Thyroid gland (tissue), 4 donors: ENCODE results near the gene KRTAP4-3.

Experiments used
- POLR2A ChIP-seq, 2 donors: fragments of 450-650 bp; IDR thresholded peaks; one replicate each; pipeline ENCODE4 v1.6.1; 2017; ENCODE audit warnings: antibody characterized with exemption in 2 of 2, mild to moderate bottlenecking in 2 of 2, moderate library complexity in 1 of 2
- TF ChIP-seq, protein P1 (sequence below), 6 experiments: fragments of 200-600 bp in 3 of 6; fragments of 450-650 bp in 3 of 6; sonication (generic) in 3 of 6; IDR thresholded peaks; one replicate each; pipeline ENCODE4 v1.5.1; 2016 to 2019; ENCODE audit warnings: antibody characterized with exemption in 6 of 6, mild to moderate bottlenecking in 2 of 6, inconsistent platforms in 1 of 6, moderate library complexity in 1 of 6

DNA sequence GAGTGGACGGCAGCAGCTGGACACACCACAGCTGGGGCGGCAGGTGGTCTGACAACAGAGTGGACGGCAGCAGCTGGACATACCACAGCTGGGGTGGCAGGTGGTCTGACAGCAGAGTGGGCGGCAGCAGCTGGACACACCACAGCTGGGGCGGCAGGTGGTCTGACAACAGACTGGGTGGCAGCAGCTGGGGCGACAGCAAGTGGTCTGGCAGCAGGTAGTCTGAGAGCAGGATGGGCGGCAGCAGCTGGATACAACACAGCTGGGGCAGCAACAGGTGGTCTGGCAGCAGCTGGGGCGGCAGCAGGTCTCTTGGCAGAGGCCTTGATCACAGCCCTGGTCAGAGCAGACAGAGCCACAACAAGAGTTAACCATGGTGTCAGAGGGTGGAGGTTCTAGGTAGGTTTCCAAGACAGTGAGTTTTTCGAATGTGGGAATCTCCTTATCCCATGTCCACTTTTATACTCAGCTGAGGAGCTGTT is 16.5 kb upstream of the KRTAP4-3 start, which contains the start of gene KRTAP4-1:
- TF ChIP-seq, protein P1, sequence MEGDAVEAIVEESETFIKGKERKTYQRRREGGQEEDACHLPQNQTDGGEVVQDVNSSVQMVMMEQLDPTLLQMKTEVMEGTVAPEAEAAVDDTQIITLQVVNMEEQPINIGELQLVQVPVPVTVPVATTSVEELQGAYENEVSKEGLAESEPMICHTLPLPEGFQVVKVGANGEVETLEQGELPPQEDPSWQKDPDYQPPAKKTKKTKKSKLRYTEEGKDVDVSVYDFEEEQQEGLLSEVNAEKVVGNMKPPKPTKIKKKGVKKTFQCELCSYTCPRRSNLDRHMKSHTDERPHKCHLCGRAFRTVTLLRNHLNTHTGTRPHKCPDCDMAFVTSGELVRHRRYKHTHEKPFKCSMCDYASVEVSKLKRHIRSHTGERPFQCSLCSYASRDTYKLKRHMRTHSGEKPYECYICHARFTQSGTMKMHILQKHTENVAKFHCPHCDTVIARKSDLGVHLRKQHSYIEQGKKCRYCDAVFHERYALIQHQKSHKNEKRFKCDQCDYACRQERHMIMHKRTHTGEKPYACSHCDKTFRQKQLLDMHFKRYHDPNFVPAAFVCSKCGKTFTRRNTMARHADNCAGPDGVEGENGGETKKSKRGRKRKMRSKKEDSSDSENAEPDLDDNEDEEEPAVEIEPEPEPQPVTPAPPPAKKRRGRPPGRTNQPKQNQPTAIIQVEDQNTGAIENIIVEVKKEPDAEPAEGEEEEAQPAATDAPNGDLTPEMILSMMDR (IDR thresholded peaks at IDR 0.05) = no peak
- no peak for TF ChIP-seq POLR2A (IDR thresholded peaks at IDR 0.05)
